Naive thymus-derived CD4-positive, alpha-beta T cell (primary cell): Measurements from ENCODE around the gene TECTA. TPM values are rescaled to one million over a fixed set of nuclear protein-coding genes. Genes with fewer than 3 reads are reported as not detected.
"Not testable (repeated sequence)": the region's sequence is repeated elsewhere in the genome, so short reads cannot be mapped to it uniquely, and the experiment has no call there.

Experiments
- ATAC-seq: fragments of 150-1000 bp; cut with Tn5 transposase; 2 replicates; pipeline ENCODE4 v1.10.0; 2021; ENCODE audit warnings: mild to moderate bottlenecking, moderate library complexity
- CTCF ChIA-PET: fragments of 350-600 bp; sonication (Branson Sonifier 250); formaldehyde crosslinking; loops from one replicate; lab custom pipeline; 2021; ENCODE audit warnings: antibody characterized with exemption; lab: Charles Lee
- POLR2A ChIA-PET: fragments of 350-600 bp; sonication (Branson Sonifier 250); formaldehyde crosslinking; loops from one replicate; lab custom pipeline; 2021; ENCODE audit warnings: antibody characterized with exemption, inconsistent platforms; lab: Charles Lee
- DNase-seq, 9 donors: peaks; one replicate each; pipeline versions ENCODE4 v3.0.0 to v3.0.0-alpha.2; 2020 to 2022; ENCODE audit warnings: mixed read lengths in 1 of 9
- H3K27ac ChIP-seq: one replicate; pipeline ENCODE4 v1.7.0; 2013; ENCODE audit warnings: mild to moderate bottlenecking, low read depth, low read length, moderate library complexity
- H3K27me3 ChIP-seq, 2 donors: one replicate each; pipeline ENCODE4 v1.7.0; 2013; ENCODE audit warnings: low read length in 2 of 2, mild to moderate bottlenecking in 2 of 2, moderate library complexity in 2 of 2; ENCODE audit not compliant: control insufficient read depth in 2 of 2, insufficient read depth in 2 of 2
- H3K36me3 ChIP-seq, 3 experiments: 1 replicate in 2 of 3; 2 replicates in 1 of 3; pipeline ENCODE4 v1.7.0; 2013; ENCODE audit warnings: low read length in 3 of 3, mild to moderate bottlenecking in 3 of 3, moderate library complexity in 1 of 3; ENCODE audit not compliant: insufficient read depth in 3 of 3, control insufficient read depth in 2 of 3
- H3K4me1 ChIP-seq, 2 donors: one replicate each; pipeline ENCODE4 v1.7.0; 2013; ENCODE audit warnings: low read length in 2 of 2, mild to moderate bottlenecking in 2 of 2, moderate library complexity in 1 of 2; ENCODE audit not compliant: control insufficient read depth in 2 of 2, insufficient read depth in 2 of 2
- H3K4me3 ChIP-seq: 2 replicates; pipeline ENCODE4 v1.7.0; 2013; ENCODE audit warnings: mild to moderate bottlenecking, low read length
- H3K9me3 ChIP-seq, 3 experiments: 1 replicate in 2 of 3; 2 replicates in 1 of 3; pipeline ENCODE4 v1.7.0; 2013; ENCODE audit warnings: low read length in 3 of 3; ENCODE audit not compliant: control insufficient read depth in 2 of 3
- H3K27ac Mint-ChIP-seq, 9 donors: one replicate each; pipeline ENCODE4 v1.8.0; 2020 to 2022; ENCODE audit warnings: mixed read lengths in 9 of 9, mild to moderate bottlenecking in 8 of 9, moderate library complexity in 5 of 9, inconsistent platforms in 2 of 9
- H3K27me3 Mint-ChIP-seq, 5 donors: one replicate each; pipeline ENCODE4 v1.8.0; 2021 to 2022; ENCODE audit warnings: mixed read lengths in 5 of 5, mild to moderate bottlenecking in 1 of 5
- H3K36me3 Mint-ChIP-seq, 5 donors: one replicate each; pipeline ENCODE4 v1.8.0; 2020 to 2022; ENCODE audit warnings: mixed read lengths in 5 of 5, mild to moderate bottlenecking in 3 of 5, inconsistent platforms in 1 of 5
- H3K4me1 Mint-ChIP-seq, 7 donors: one replicate each; pipeline ENCODE4 v1.8.0; 2020 to 2022; ENCODE audit warnings: mixed read lengths in 7 of 7, mild to moderate bottlenecking in 3 of 7, inconsistent platforms in 1 of 7
- H3K4me3 Mint-ChIP-seq, 10 donors: one replicate each; pipeline ENCODE4 v1.8.0; 2020 to 2022; ENCODE audit warnings: mild to moderate bottlenecking in 10 of 10, mixed read lengths in 10 of 10, moderate library complexity in 6 of 10, inconsistent platforms in 2 of 10
- H3K9me3 Mint-ChIP-seq, 11 donors: one replicate each; pipeline ENCODE4 v1.8.0; 2020 to 2022; ENCODE audit warnings: mixed read lengths in 11 of 11, mild to moderate bottlenecking in 4 of 11, inconsistent platforms in 1 of 11, moderate library complexity in 1 of 11
- intact Hi-C, 2 donors: fragments of 100-400 bp; cut with micrococcal nuclease; formaldehyde crosslinking; loops; one replicate each; pipeline ENCODE4 v1.15.1; 2023
- polyA plus RNA-seq, 2 donors: library from polyadenylated mRNA; unstranded; fragments of 300-500 nt; fragmentation: Illumina TruSeq; gene quantifications; one replicate each; pipeline ENCODE4 v1.2.3, GENCODE V29; 2021
- total RNA-seq, 6 experiments: library from RNA in 5 of 6; stranded (reverse) in 5 of 6; gene quantifications; 1 replicate in 5 of 6; 2 replicates in 1 of 6; pipeline ENCODE4 v1.2.3 and lab custom pipeline; 2021 to 2026

Gene TECTA
- total and polyA plus RNA-seq, 7 experiments from 2014 or later, result 0.29 to 0.75 (median 0.47) TPM

GRCh38 chr11:121228851-121229250 is 127.8 kb downstream of the TECTA start:
- H3K27ac ChIP-seq, result no peak overlapping the region
- intact Hi-C loops, result no loop called here
- no peaks in the 10 kb centered on the region for H3K4me1 ChIP-seq
- H3K27me3 Mint-ChIP-seq, result peaks cover 23 to 39% (median 26%) of the 10 kb centered on the region in 5 donors
- no peaks in the 10 kb centered on the region for H3K9me3 ChIP-seq
- H3K4me3 ChIP-seq, result no peak overlapping the region
- ATAC-seq (no peak), DNase-seq (no peak)
- ChIA-PET POLR2A (no interaction called here), CTCF (no interaction called here)
- H3K36me3 ChIP-seq, result no peaks in the 10 kb centered on the region
- no peaks in the 10 kb centered on the region for H3K36me3 Mint-ChIP-seq
- H3K27me3 ChIP-seq, result no peaks in the 10 kb centered on the region
- H3K9me3 Mint-ChIP-seq, result peaks cover 0 to 6% (median 2%) of the 10 kb centered on the region in 11 donors
- no peak overlapping the region for H3K27ac Mint-ChIP-seq
- no peak overlapping the region for H3K4me3 Mint-ChIP-seq
- no peaks in the 10 kb centered on the region for H3K4me1 Mint-ChIP-seq

- ChIA-PET CTCF (no interaction called here), POLR2A (no interaction called here)
- Histone ChIP-seq H3K27me3 (no peaks in the 10 kb centered on the region), H3K36me3 (no peaks in the 10 kb centered on the region), H3K9me3 (no peaks in the 10 kb centered on the region), H3K4me3 (no peak overlapping the region), H3K4me1 (no peaks in the 10 kb centered on the region), H3K27ac (no peak overlapping the region)
- H3K27me3 Mint-ChIP-seq, result peaks cover 25 to 46% (median 34%) of the 10 kb centered on the region in 5 donors
- DNase-seq, result no peak
- H3K4me1 Mint-ChIP-seq, result no peaks in the 10 kb centered on the region
- no peak overlapping the region for H3K4me3 Mint-ChIP-seq
- no peak overlapping the region for H3K27ac Mint-ChIP-seq
- no peaks in the 10 kb centered on the region for H3K36me3 Mint-ChIP-seq
- peaks cover 0 to 6% (median 2%) of the 10 kb centered on the region in 11 donors for H3K9me3 Mint-ChIP-seq
- intact Hi-C loops, result no loop called here
- no peak for ATAC-seq
These were observed 128.6 kb downstream of the TECTA start for GRCh38 chr11:121229495-121230215.

GRCh38 chr11:121231576-121232278 is 130.7 kb downstream of the TECTA start:
- H3K4me1 ChIP-seq, result no peaks in the 10 kb centered on the region
- no peak overlapping the region for H3K27ac ChIP-seq
- no peak overlapping the region for H3K4me3 ChIP-seq
- ChIA-PET CTCF (no interaction called here), POLR2A (no interaction called here)
- H3K36me3 ChIP-seq, result no peaks in the 10 kb centered on the region
- no peak overlapping the region for H3K27ac Mint-ChIP-seq
- no peaks in the 10 kb centered on the region for H3K36me3 Mint-ChIP-seq
- DNase-seq, result no peak
- intact Hi-C loops, result no loop called here
- H3K4me1 Mint-ChIP-seq, result peaks cover 0 to 11% (median 0%) of the 10 kb centered on the region in 7 donors
- no peak overlapping the region for H3K4me3 Mint-ChIP-seq
- ATAC-seq, result no peak
- H3K9me3 ChIP-seq, result no peaks in the 10 kb centered on the region
- no peaks in the 10 kb centered on the region for H3K27me3 ChIP-seq
- peaks cover 20 to 53% (median 42%) of the 10 kb centered on the region in 5 donors for H3K27me3 Mint-ChIP-seq
- peaks cover 0 to 6% (median 0%) of the 10 kb centered on the region in 11 donors for H3K9me3 Mint-ChIP-seq

- POLR2A ChIA-PET, result no interaction called here
- H3K4me3 Mint-ChIP-seq, result no peak overlapping the region
- Histone ChIP-seq H3K4me1 (no peaks in the 10 kb centered on the region), H3K27ac (no peak overlapping the region), H3K4me3 (no peak overlapping the region), H3K36me3 (no peaks in the 10 kb centered on the region), H3K27me3 (no peaks in the 10 kb centered on the region), H3K9me3 (no peaks in the 10 kb centered on the region)
- no peaks in the 10 kb centered on the region for H3K36me3 Mint-ChIP-seq
- CTCF ChIA-PET, result no interaction called here
- no peak overlapping the region for H3K27ac Mint-ChIP-seq
- H3K4me1 Mint-ChIP-seq, result peaks cover 0 to 24% (median 0%) of the 10 kb centered on the region in 7 donors
- H3K27me3 Mint-ChIP-seq, result peaks cover 20 to 46% (median 42%) of the 10 kb centered on the region in 5 donors
- peaks cover 0 to 2% (median 0%) of the 10 kb centered on the region in 11 donors for H3K9me3 Mint-ChIP-seq
- ATAC-seq (no peak), DNase-seq (no peak)
- intact Hi-C loops, result no loop called here
These were observed 134.0 kb downstream of the TECTA start for GRCh38 chr11:121235057-121235456.

GRCh38 chr11:121236115-121237001 is 135.3 kb downstream of the TECTA start:
- Histone ChIP-seq H3K4me3 (no peak overlapping the region), H3K27ac (no peak overlapping the region), H3K27me3 (no peaks in the 10 kb centered on the region), H3K36me3 (no peaks in the 10 kb centered on the region), H3K4me1 (no peaks in the 10 kb centered on the region), H3K9me3 (no peaks in the 10 kb centered on the region)
- ATAC-seq (no peak), DNase-seq (no peak)
- intact Hi-C loops, result no loop called here
- ChIA-PET POLR2A (no interaction called here), CTCF (no interaction called here)
- Mint-ChIP-seq H3K4me1 (peaks cover 0 to 24% (median 0%) of the 10 kb centered on the region in 7 donors), H3K27ac (no peak overlapping the region), H3K27me3 (peaks cover 11 to 38% (median 30%) of the 10 kb centered on the region in 5 donors), H3K4me3 (peak overlapping the region in 1 of 10 donors; percentile 37), H3K9me3 (peaks cover 0 to 2% (median 0%) of the 10 kb centered on the region in 11 donors), H3K36me3 (no peaks in the 10 kb centered on the region)

GRCh38 chr11:121237247-121237646 is 136.2 kb downstream of the TECTA start:
- Mint-ChIP-seq H3K4me3 (peak overlapping the region in 1 of 10 donors; percentile 13), H3K27me3 (peaks cover 6 to 38% (median 26%) of the 10 kb centered on the region in 5 donors), H3K4me1 (peaks cover 0 to 24% (median 0%) of the 10 kb centered on the region in 7 donors)
- intact Hi-C loops, H3K27me3 ChIP-seq, H3K36me3 Mint-ChIP-seq, H3K4me3 ChIP-seq, H3K9me3 Mint-ChIP-seq, H3K9me3 ChIP-seq, ATAC-seq, CTCF ChIA-PET, POLR2A ChIA-PET, H3K36me3 ChIP-seq, H3K27ac ChIP-seq, H3K4me1 ChIP-seq, DNase-seq, H3K27ac Mint-ChIP-seq: not testable (repeated sequence)
